GM12878 (cell line): ENCODE data around the gene MN1. TPM values are rescaled to one million over a fixed set of nuclear protein-coding genes. Genes with fewer than 3 reads are reported as not detected.

Experiments
- ATAC-seq: fragments of 200-7000 bp; cut with Tn5 transposase; 3 replicates; pipeline ENCODE4 v1.9.1; 2020; ENCODE audit warnings: mild to moderate bottlenecking, moderate library complexity
- BruUV-seq: library from RNA; stranded (reverse); fragments of 400-500 nt; replicated peaks from 2 replicates; lab custom pipeline; 2021; lab: Mats Ljungman, UMichigan
- CTCF ChIA-PET: fragments of 300-600 bp; sonication (Branson Sonifier 250); formaldehyde crosslinking; extraction: SDS; loops from one replicate; lab custom pipeline; 2021; ENCODE audit warnings: inconsistent platforms; lab: Yijun Ruan, JAX
- POLR2A ChIA-PET: fragments of 350-600 bp; formaldehyde crosslinking; extraction: SDS; loops from one replicate; lab custom pipeline; 2021; ENCODE audit warnings: inconsistent platforms; lab: Charles Lee
- RAD21 ChIA-PET: fragments of 300-600 bp; sonication (Branson Sonifier 250); formaldehyde crosslinking; loops from one replicate; lab custom pipeline; 2023; ENCODE audit warnings: antibody characterized with exemption; ENCODE audit not compliant: unreplicated experiment; lab: Charles Lee
- SMC1A ChIA-PET: fragments of 300-600 bp; sonication (Branson Sonifier 250); formaldehyde crosslinking; loops from one replicate; lab custom pipeline; 2023; ENCODE audit not compliant: unreplicated experiment, uncharacterized antibody; lab: Charles Lee
- DNase-seq: peaks from one replicate; pipeline ENCODE4 v3.0.0-alpha.2; 2011; ENCODE audit warnings: low read depth, low spot score
- FAIRE-seq: peaks from 3 replicates; lab custom pipeline; 2011; peaks lifted over from hg19 to GRCh38; lab: Jason Lieb, UNC
- H2AFZ ChIP-seq: 2 replicates; pipeline ENCODE4 v1.6.0; 2011; ENCODE audit warnings: low read depth, low read length, control low read depth; ENCODE audit not compliant: control insufficient read depth
- H3K27ac ChIP-seq: 2 replicates; pipeline ENCODE4 v1.5.1; 2011; ENCODE audit warnings: control low read depth; ENCODE audit not compliant: control insufficient read depth, insufficient read depth
- H3K27me3 ChIP-seq, 2 experiments: replicated peaks in 1 of 2; 2 replicates each; pipeline versions ENCODE4 v1.6.0 to v1.6.1; 2011; ENCODE audit warnings: low read length in 1 of 2; ENCODE audit not compliant: control insufficient read depth in 2 of 2, insufficient read depth in 2 of 2
- H3K36me3 ChIP-seq, 2 experiments: 2 replicates each; pipeline ENCODE4 v1.5.1; 2011; ENCODE audit warnings: low read length in 1 of 2; ENCODE audit not compliant: control insufficient read depth in 2 of 2, insufficient read depth in 2 of 2
- H3K4me1 ChIP-seq: 2 replicates; pipeline ENCODE4 v1.6.1; 2011; ENCODE audit warnings: mild to moderate bottlenecking, low read length, moderate library complexity, mixed read lengths; ENCODE audit not compliant: control insufficient read depth, insufficient read depth
- H3K4me2 ChIP-seq: 2 replicates; pipeline ENCODE4 v1.6.0; 2011; ENCODE audit warnings: control low read depth; ENCODE audit not compliant: control insufficient read depth, insufficient read depth
- H3K4me3 ChIP-seq: fragments of 200-600 bp; sonication (generic); 2 replicates; pipeline ENCODE4 v1.5.1; 2016
- H3K79me2 ChIP-seq: 2 replicates; pipeline ENCODE4 v1.6.0; 2011; ENCODE audit warnings: low read length; ENCODE audit not compliant: control insufficient read depth, insufficient read depth
- H3K9ac ChIP-seq: 2 replicates; pipeline ENCODE4 v1.8.0; 2011; ENCODE audit warnings: low read length, control low read depth, mixed read lengths; ENCODE audit not compliant: control insufficient read depth, insufficient read depth
- H3K9me3 ChIP-seq: replicated peaks from 3 replicates; pipeline ENCODE4 v1.5.1; 2011; ENCODE audit warnings: mild to moderate bottlenecking, low read length; ENCODE audit not compliant: control insufficient read depth, insufficient read depth
- H4K20me1 ChIP-seq: 2 replicates; pipeline ENCODE4 v1.6.0; 2011; ENCODE audit not compliant: control insufficient read depth, insufficient read depth
- ASH2L ChIP-seq: fragments of 300-600, 200-600 bp; sonication (generic); IDR thresholded peaks from 2 replicates; pipeline ENCODE4 v1.6.1; 2017; ENCODE audit warnings: low read depth, mild to moderate bottlenecking, borderline replicate concordance
- CREM ChIP-seq: IDR thresholded peaks from 2 replicates; pipeline ENCODE4 v1.6.1; 2014; ENCODE audit warnings: antibody characterized with exemption, low read depth
- KDM1A ChIP-seq: fragments of 200-600 bp; sonication (generic); IDR thresholded peaks from 2 replicates; pipeline ENCODE4 v1.6.1; 2016; ENCODE audit warnings: borderline replicate concordance
- SREBF1 ChIP-seq: IDR thresholded peaks from 2 replicates; pipeline ENCODE4 v1.6.1; 2012; ENCODE audit warnings: mild to moderate bottlenecking, low read length
- TAF1 ChIP-seq: IDR thresholded peaks from 2 replicates; pipeline ENCODE4 v1.6.1; 2011; ENCODE audit warnings: mild to moderate bottlenecking, low read depth, low read length, borderline replicate concordance
- WGBS: methylation state at CpG from one replicate; pipeline ENCODE4 v1.1.6; 2016; ENCODE audit warnings: low lambda C conversion rate; ENCODE audit not compliant: insufficient replicate concordance, insufficient coverage; ENCODE audit errors: missing lambda C conversion rate; 5-methylcytosine and 5-hydroxymethylcytosine counted together
- in situ Hi-C: fragments of 300-500 bp; cut with MboI; formaldehyde crosslinking; loops from 9 replicates; pipeline ENCODE4 v1.14.3; 2018; ENCODE audit warnings: mixed read lengths
- intact Hi-C: fragments of 100-400 bp; cut with micrococcal nuclease; formaldehyde crosslinking; loops from one replicate; pipeline ENCODE4 v1.14.2; 2022; ENCODE audit not compliant: unreplicated experiment
- polyA plus RNA-seq, 11 experiments: library from polyadenylated mRNA; depleted of rRNA in 4 of 11; unstranded in 6 of 11; stranded (reverse) in 5 of 11; fragments of >200 nt; fragmentation: Nextera tagmentation in 4 of 11; fragmentation: Illumina TruSeq in 1 of 11; extraction: Ambion mirVana in 4 of 11; extraction: Trizol in 1 of 11; gene quantifications; 1 replicate in 1 of 11; 2 replicates in 10 of 11; pipeline versions ENCODE4 v1.2.1 to v1.2.3, GENCODE V29; 2011 to 2016; ENCODE audit warnings: inconsistent platforms in 2 of 11, missing spikeins in 2 of 11, low read depth in 1 of 11
- total RNA-seq, 4 experiments: library from RNA; depleted of rRNA in 3 of 4; stranded (reverse); fragments of >200 nt in 3 of 4; fragmentation: Illumina TruSeq in 1 of 4; extraction: Trizol in 1 of 4; gene quantifications; 2 replicates each; pipeline versions ENCODE4 v1.2.1 to v1.2.3, GENCODE V29; 2013 to 2021
- TF ChIP-seq, protein P1 (sequence below): fragments of 450-650 bp; IDR thresholded peaks from 2 replicates; pipeline ENCODE4 v1.6.1; 2018; ENCODE audit warnings: mild to moderate bottlenecking, low read depth, moderate library complexity; ENCODE audit not compliant: partially characterized antibody
- TF ChIP-seq, protein P2 (sequence below): IDR thresholded peaks from 2 replicates; pipeline ENCODE4 v1.6.1; 2012; ENCODE audit warnings: low read depth, low read length, improper control_type of control experiment

MN1 gene
- total and polyA plus RNA-seq, 10 of the 15 experiments (the other 5 are each of a cell fraction or from before 2014, with no cell fraction given), result under 0.01 to 0.24 (median 0.03) TPM; not detected in 3

DNA sequence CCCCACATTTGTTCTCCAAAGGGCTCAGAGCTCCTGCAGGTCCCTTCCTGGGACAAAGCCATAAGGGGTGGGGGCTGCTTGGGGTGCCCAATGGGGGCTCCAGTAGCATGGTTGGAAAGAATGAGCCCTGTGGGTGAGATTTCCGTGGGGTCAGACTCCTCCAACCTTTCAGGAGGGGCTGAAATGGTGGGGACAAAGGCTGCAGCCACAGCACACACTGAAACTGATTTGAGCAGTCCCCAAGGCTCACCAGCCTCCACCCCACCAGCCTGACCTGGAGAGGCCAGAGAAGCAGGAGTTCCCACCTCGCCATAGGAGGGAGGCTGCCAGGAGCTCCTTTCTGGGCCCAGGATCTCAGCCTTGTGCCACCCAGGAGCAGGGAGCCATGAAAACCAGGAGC lies 69.2 kb downstream of the MN1 start:
- Histone ChIP-seq H3K4me1 (no peaks in the 10 kb centered on the region), H4K20me1 (no peaks in the 10 kb centered on the region), H3K27me3 (no peaks in the 10 kb centered on the region; a peak in 1 of 4 replicates), H2AFZ (no peak overlapping the region), H3K36me3 (no peaks in the 10 kb centered on the region), H3K9me3 (no peaks in the 10 kb centered on the region; the same call in 2 of the 3 replicates), H3K27ac (no peak overlapping the region), H3K79me2 (no peaks in the 10 kb centered on the region), H3K4me2 (no peak overlapping the region), H3K4me3 (no peak overlapping the region), H3K9ac (no peak overlapping the region)
- BruUV-seq, result no TSS peak
- no peak for ATAC-seq
- POLR2A ChIA-PET, result no interaction called here
- SMC1A ChIA-PET, result no interaction called here
- CTCF ChIA-PET, result no interaction called here
- FAIRE-seq, result no peak
- intact Hi-C loops (no loop called here), in situ Hi-C loops (no loop called here)
- DNase-seq, result no peak
- TF ChIP-seq SREBF1, result no peak
- TF ChIP-seq CREM, result no peak
- TF ChIP-seq, protein P1, sequence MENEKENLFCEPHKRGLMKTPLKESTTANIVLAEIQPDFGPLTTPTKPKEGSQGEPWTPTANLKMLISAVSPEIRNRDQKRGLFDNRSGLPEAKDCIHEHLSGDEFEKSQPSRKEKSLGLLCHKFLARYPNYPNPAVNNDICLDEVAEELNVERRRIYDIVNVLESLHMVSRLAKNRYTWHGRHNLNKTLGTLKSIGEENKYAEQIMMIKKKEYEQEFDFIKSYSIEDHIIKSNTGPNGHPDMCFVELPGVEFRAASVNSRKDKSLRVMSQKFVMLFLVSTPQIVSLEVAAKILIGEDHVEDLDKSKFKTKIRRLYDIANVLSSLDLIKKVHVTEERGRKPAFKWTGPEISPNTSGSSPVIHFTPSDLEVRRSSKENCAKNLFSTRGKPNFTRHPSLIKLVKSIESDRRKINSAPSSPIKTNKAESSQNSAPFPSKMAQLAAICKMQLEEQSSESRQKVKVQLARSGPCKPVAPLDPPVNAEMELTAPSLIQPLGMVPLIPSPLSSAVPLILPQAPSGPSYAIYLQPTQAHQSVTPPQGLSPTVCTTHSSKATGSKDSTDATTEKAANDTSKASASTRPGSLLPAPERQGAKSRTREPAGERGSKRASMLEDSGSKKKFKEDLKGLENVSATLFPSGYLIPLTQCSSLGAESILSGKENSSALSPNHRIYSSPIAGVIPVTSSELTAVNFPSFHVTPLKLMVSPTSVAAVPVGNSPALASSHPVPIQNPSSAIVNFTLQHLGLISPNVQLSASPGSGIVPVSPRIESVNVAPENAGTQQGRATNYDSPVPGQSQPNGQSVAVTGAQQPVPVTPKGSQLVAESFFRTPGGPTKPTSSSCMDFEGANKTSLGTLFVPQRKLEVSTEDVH, result no peak
- no peak for TF ChIP-seq ASH2L
- TF ChIP-seq TAF1, result no peak
- TF ChIP-seq KDM1A, result no peak
- TF ChIP-seq, protein P2, sequence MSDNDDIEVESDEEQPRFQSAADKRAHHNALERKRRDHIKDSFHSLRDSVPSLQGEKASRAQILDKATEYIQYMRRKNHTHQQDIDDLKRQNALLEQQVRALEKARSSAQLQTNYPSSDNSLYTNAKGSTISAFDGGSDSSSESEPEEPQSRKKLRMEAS, result no peak
- 0% methylated on average over 2 of the region's 2 CpGs for WGBS
- RAD21 ChIA-PET, result no interaction called here
